Measurements from ENCODE around the gene PPA2.

DNA sequence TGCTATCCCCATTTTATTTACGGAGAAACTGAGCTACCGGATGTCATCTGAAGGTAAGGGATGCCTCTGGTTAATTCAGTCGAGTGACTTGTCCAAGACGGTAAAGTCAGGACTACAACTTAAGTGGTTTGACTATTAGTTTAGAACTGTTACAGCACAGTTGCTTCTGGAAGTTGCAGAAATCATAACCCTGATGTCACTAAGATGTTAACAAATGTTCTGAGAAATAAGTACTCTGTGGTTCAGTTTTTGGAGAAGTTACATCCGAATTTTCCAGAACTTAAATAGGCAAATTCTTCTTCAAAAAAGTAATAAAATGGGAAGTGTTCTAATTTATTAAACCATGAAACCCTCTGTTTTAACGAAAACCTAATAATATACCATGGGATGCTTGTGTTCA is 3.1 kb downstream of the PPA2 start:
- TF ChIP-seq, protein P1, sequence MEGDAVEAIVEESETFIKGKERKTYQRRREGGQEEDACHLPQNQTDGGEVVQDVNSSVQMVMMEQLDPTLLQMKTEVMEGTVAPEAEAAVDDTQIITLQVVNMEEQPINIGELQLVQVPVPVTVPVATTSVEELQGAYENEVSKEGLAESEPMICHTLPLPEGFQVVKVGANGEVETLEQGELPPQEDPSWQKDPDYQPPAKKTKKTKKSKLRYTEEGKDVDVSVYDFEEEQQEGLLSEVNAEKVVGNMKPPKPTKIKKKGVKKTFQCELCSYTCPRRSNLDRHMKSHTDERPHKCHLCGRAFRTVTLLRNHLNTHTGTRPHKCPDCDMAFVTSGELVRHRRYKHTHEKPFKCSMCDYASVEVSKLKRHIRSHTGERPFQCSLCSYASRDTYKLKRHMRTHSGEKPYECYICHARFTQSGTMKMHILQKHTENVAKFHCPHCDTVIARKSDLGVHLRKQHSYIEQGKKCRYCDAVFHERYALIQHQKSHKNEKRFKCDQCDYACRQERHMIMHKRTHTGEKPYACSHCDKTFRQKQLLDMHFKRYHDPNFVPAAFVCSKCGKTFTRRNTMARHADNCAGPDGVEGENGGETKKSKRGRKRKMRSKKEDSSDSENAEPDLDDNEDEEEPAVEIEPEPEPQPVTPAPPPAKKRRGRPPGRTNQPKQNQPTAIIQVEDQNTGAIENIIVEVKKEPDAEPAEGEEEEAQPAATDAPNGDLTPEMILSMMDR (IDR thresholded peaks at IDR 0.05; ENCODE audit: low read depth, low read length, poor library complexity, severe bottlenecking): no peak
- TF ChIP-seq EZH2phosphoT487 (IDR thresholded peaks at IDR 0.05; ENCODE audit: borderline replicate concordance, low read length): no peak

Data from DOHH2 (cell line).